Astrocyte (in vitro differentiated cells and primary cell): ENCODE data around the gene GDF2. TPM values are rescaled to one million over a fixed set of nuclear protein-coding genes. Genes with fewer than 3 reads are reported as not detected.

ENCODE experiments used
- DNase-seq: peaks from one replicate; pipeline ENCODE4 v3.0.0-alpha.2; 2010; ENCODE audit warnings: low read depth
- FAIRE-seq: peaks from 2 replicates; lab custom pipeline; 2011; peaks lifted over from hg19 to GRCh38; lab: Jason Lieb, UNC
- H2AFZ ChIP-seq: 2 replicates; pipeline ENCODE4 v1.6.0; 2012; ENCODE audit warnings: low read depth, low read length, inconsistent platforms
- H3K27ac ChIP-seq: 2 replicates; pipeline ENCODE4 v1.5.1; 2011; ENCODE audit warnings: low read depth, low read length, inconsistent platforms
- H3K27me3 ChIP-seq: 2 replicates; pipeline ENCODE4 v1.6.0; 2011; ENCODE audit warnings: low read length, inconsistent platforms; ENCODE audit not compliant: insufficient read depth
- H3K36me3 ChIP-seq: 2 replicates; pipeline ENCODE4 v1.5.1; 2011; ENCODE audit warnings: low read length, inconsistent platforms; ENCODE audit not compliant: insufficient read depth
- H3K4me1 ChIP-seq: 2 replicates; pipeline ENCODE4 v1.5.1; 2011; ENCODE audit warnings: low read length, inconsistent platforms; ENCODE audit not compliant: insufficient read depth
- H3K4me2 ChIP-seq: 2 replicates; pipeline ENCODE4 v1.6.0; 2012; ENCODE audit warnings: low read length, inconsistent platforms
- H3K4me3 ChIP-seq: 2 replicates; pipeline ENCODE4 v1.5.1; 2011; ENCODE audit warnings: low read depth, mild to moderate bottlenecking, low read length, inconsistent platforms; ENCODE audit not compliant: insufficient read depth
- H3K79me2 ChIP-seq: 2 replicates; pipeline ENCODE4 v1.6.0; 2012; ENCODE audit warnings: mild to moderate bottlenecking, low read length, inconsistent platforms; ENCODE audit not compliant: insufficient read depth
- H3K9ac ChIP-seq: 2 replicates; pipeline ENCODE4 v1.6.0; 2012; ENCODE audit warnings: mild to moderate bottlenecking, low read length, inconsistent platforms
- H3K9me3 ChIP-seq: 2 replicates; pipeline ENCODE4 v1.5.1; 2012; ENCODE audit warnings: low read depth, mild to moderate bottlenecking, low read length, inconsistent platforms; ENCODE audit not compliant: insufficient read depth
- H4K20me1 ChIP-seq: 2 replicates; pipeline ENCODE4 v1.6.0; 2012; ENCODE audit warnings: low read length, inconsistent platforms; ENCODE audit not compliant: insufficient read depth
- H3K27ac Mint-ChIP-seq: one replicate; pipeline ENCODE4 v1.8.0; 2021; ENCODE audit warnings: mild to moderate bottlenecking, mixed read lengths; ENCODE audit not compliant: unreplicated experiment
- H3K27me3 Mint-ChIP-seq: one replicate; pipeline ENCODE4 v1.8.0; 2021; ENCODE audit warnings: low read depth, mixed read lengths; ENCODE audit not compliant: unreplicated experiment
- H3K36me3 Mint-ChIP-seq: one replicate; pipeline ENCODE4 v1.8.0; 2021; ENCODE audit warnings: low read depth, mixed read lengths; ENCODE audit not compliant: unreplicated experiment
- H3K4me1 Mint-ChIP-seq: one replicate; pipeline ENCODE4 v1.8.0; 2021; ENCODE audit warnings: low read depth, mixed read lengths; ENCODE audit not compliant: unreplicated experiment
- H3K4me3 Mint-ChIP-seq: one replicate; pipeline ENCODE4 v1.8.0; 2021; ENCODE audit warnings: mild to moderate bottlenecking, moderate library complexity, mixed read lengths; ENCODE audit not compliant: unreplicated experiment
- H3K9me3 Mint-ChIP-seq: one replicate; pipeline ENCODE4 v1.8.0; 2021; ENCODE audit warnings: mild to moderate bottlenecking, mixed read lengths; ENCODE audit not compliant: unreplicated experiment
- EZH2 ChIP-seq: IDR thresholded peaks from 2 replicates; pipeline ENCODE4 v1.6.1; 2012; ENCODE audit warnings: mild to moderate bottlenecking, low read length, inconsistent platforms; ENCODE audit not compliant: insufficient read depth
- total RNA-seq: library from RNA; stranded (reverse); gene quantifications from 2 replicates; pipeline ENCODE4 v1.2.1, GENCODE V29; 2021
- TF ChIP-seq, protein P1 (sequence below): IDR thresholded peaks from 2 replicates; pipeline ENCODE4 v1.5.1; 2011; ENCODE audit warnings: low read depth, mild to moderate bottlenecking, inconsistent platforms, low read length, moderate library complexity; ENCODE audit not compliant: insufficient read depth

The GDF2 gene
- total RNA-seq, 1 donor from 2014 or later, result not detected

DNA sequence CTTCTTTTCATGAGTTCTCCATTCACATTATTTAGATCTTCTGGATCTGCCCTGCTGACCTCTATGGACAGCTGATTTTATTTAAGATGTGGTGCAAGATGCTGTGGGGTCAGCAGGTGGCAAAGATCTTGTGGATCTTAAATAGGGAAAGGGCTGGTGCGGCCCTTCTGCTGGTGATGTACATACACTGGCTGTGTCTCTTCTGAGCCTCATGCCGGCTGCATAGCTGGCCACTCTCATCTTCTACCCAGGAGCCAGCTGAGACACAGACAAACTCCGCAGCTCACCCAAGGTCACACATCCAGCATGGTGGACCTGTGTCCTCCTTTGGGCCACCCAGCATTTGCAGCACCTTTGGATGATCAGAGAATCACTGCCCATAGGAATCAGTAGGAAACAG, 35.7 kb downstream of the GDF2 start:
- Mint-ChIP-seq H3K27ac (no peak overlapping the region), H3K36me3 (no peaks in the 10 kb centered on the region), H3K9me3 (no peaks in the 10 kb centered on the region), H3K27me3 (peaks cover 6% of the 10 kb centered on the region), H3K4me1 (no peaks in the 10 kb centered on the region), H3K4me3 (no peak overlapping the region)
- Histone ChIP-seq H3K79me2 (no peaks in the 10 kb centered on the region), H3K4me2 (no peak overlapping the region), H3K9ac (no peak overlapping the region), H3K4me1 (no peaks in the 10 kb centered on the region), H3K27ac (no peak overlapping the region), H3K36me3 (no peaks in the 10 kb centered on the region), H3K9me3 (no peaks in the 10 kb centered on the region), H3K27me3 (no peaks in the 10 kb centered on the region), H2AFZ (no peak overlapping the region), H4K20me1 (no peaks in the 10 kb centered on the region), H3K4me3 (no peak overlapping the region)
- no peak for DNase-seq
- TF ChIP-seq, protein P1, sequence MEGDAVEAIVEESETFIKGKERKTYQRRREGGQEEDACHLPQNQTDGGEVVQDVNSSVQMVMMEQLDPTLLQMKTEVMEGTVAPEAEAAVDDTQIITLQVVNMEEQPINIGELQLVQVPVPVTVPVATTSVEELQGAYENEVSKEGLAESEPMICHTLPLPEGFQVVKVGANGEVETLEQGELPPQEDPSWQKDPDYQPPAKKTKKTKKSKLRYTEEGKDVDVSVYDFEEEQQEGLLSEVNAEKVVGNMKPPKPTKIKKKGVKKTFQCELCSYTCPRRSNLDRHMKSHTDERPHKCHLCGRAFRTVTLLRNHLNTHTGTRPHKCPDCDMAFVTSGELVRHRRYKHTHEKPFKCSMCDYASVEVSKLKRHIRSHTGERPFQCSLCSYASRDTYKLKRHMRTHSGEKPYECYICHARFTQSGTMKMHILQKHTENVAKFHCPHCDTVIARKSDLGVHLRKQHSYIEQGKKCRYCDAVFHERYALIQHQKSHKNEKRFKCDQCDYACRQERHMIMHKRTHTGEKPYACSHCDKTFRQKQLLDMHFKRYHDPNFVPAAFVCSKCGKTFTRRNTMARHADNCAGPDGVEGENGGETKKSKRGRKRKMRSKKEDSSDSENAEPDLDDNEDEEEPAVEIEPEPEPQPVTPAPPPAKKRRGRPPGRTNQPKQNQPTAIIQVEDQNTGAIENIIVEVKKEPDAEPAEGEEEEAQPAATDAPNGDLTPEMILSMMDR, result no peak
- TF ChIP-seq EZH2, result no peak
- FAIRE-seq, result no peak

DNA sequence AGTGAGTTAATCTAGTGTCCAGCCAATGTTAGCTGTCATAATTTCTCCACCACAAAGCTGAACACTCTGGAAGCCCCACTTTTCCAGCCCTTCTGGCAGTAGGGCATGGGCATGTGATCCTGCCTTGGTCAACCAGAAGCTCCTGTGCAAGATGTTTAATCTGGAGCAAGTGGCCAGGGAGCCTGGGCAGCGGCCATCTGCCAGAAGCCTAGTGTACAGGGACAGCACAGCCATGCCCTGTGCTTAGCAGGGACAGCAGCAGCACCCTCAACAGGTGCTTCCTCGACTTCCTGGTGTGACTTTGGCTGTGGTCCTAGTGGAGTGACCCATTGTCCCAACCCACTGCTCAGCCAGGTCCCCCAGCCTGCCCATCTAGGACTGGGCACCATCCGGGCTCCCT, 36.2 kb downstream of the GDF2 start:
- Histone ChIP-seq H3K4me1 (no peaks in the 10 kb centered on the region), H3K9me3 (no peaks in the 10 kb centered on the region), H3K4me3 (no peak overlapping the region), H3K79me2 (no peaks in the 10 kb centered on the region), H4K20me1 (no peaks in the 10 kb centered on the region), H3K27me3 (no peaks in the 10 kb centered on the region), H3K27ac (no peak overlapping the region), H3K36me3 (no peaks in the 10 kb centered on the region), H3K4me2 (no peak overlapping the region), H3K9ac (no peak overlapping the region), H2AFZ (no peak overlapping the region)
- Mint-ChIP-seq H3K9me3 (no peaks in the 10 kb centered on the region), H3K4me1 (no peaks in the 10 kb centered on the region), H3K27me3 (peaks cover 8% of the 10 kb centered on the region), H3K36me3 (no peaks in the 10 kb centered on the region), H3K27ac (no peak overlapping the region), H3K4me3 (no peak overlapping the region)
- DNase-seq (no peak), FAIRE-seq (no peak)
- TF ChIP-seq, protein P1, result no peak
- TF ChIP-seq EZH2, result no peak

DNA sequence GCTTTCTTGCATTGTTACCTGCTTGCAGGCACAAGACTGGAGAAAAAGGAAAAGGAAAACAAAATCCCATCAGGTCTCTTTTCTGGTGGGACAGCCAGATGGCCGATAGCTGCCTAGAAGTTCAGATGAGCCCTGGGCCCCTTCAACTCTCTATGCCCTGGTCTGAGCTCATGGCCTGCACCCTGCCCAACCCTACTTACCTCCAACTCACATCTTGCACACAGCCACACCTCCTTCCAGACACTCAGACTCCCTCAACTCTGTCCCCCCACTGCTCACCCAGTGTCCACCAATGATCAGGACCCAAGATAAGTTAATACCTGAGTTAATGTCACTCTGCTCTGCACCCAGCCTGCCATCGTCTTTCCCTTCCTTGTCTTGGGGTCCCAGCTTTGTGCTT, 36.8 kb downstream of the GDF2 start:
- DNase-seq, result no peak
- H3K4me3 Mint-ChIP-seq, result no peak overlapping the region
- no peaks in the 10 kb centered on the region for H3K27me3 ChIP-seq

More for the DNA sequence above, 36.8 kb downstream of the GDF2 start:
- no peaks in the 10 kb centered on the region for H3K9me3 ChIP-seq
- H3K27ac Mint-ChIP-seq, result no peak overlapping the region
- H3K4me3 ChIP-seq, result no peak overlapping the region
- no peaks in the 10 kb centered on the region for H3K4me1 ChIP-seq
- H3K27ac ChIP-seq, result no peak overlapping the region
- peaks cover 12% of the 10 kb centered on the region for H3K27me3 Mint-ChIP-seq
- FAIRE-seq, result no peak
- H3K79me2 ChIP-seq, result no peaks in the 10 kb centered on the region
- H3K9me3 Mint-ChIP-seq, result no peaks in the 10 kb centered on the region
- no peak overlapping the region for H2AFZ ChIP-seq
- no peak overlapping the region for H3K4me2 ChIP-seq
- no peaks in the 10 kb centered on the region for H3K4me1 Mint-ChIP-seq
- no peak overlapping the region for H3K9ac ChIP-seq
- H3K36me3 Mint-ChIP-seq, result no peaks in the 10 kb centered on the region
- H3K36me3 ChIP-seq, result no peaks in the 10 kb centered on the region
- TF ChIP-seq, protein P1, result no peak
- TF ChIP-seq EZH2, result no peak
- no peaks in the 10 kb centered on the region for H4K20me1 ChIP-seq
